HG02885 (cell line): ENCODE results near the gene CDK10.

ENCODE experiments used
- ATAC-seq: cut with Tn5 transposase; IDR thresholded peaks from one replicate; pipeline ENCODE4 v1.9.1; 2021; ENCODE audit warnings: mild to moderate bottlenecking; ENCODE audit not compliant: unreplicated experiment, poor library complexity

CDK10 gene

DNA sequence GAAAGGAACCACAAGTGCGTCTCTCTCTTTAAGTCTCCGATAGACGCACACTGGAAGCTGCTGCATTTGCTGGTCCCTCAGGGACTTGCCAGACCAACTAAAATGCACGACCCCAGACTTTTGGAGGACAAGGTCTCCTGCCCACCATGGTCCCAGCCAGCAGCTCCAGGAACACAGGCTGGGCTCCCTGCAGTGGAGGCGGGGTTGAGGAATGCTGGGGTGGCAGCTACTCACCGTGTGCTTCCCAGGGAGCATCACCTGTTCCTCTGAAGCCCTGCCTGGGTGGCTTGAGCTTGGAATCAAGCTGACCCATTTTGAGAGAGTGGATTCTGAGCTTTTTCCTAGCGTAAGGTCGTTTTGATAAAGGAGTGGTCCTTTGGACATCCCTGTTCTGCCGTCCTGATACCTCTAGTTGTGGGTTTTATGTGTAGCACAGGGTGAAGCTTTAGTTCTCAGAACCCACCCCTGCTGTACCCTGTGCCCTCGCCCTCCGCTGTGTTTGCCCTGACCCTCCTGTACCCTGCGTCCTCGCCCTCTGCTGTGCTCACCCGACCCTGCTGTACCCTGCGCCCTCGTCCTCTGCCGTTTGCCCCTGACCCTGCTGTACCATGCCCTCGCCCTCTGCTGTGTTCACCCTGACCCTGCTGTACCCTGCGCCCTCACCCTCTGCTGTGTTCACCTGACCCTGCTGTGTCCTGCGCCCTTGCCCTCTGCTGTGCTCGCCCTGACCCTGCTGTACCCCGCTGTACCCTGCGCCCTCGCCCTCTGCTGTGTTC, 45.8 kb downstream of the CDK10 start:
- ATAC-seq = no peak

DNA sequence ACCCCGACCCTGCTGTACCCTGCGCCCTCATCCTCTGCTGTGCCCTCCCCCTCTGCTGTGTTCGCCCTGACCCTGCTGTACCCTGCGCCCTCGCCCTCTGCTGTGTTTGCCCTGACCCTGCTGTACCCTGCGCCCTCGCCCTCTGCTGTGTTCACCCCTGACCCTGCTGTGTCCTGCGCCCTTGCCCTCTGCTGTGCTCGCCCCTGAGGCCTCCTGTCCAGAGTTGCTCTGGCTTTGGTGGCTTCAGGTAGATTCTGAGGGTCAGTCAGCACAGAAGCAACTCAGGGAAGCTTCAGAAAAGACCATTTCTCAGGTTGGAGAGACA, 46.4 kb downstream of the CDK10 start:
- ATAC-seq = no peak

DNA sequence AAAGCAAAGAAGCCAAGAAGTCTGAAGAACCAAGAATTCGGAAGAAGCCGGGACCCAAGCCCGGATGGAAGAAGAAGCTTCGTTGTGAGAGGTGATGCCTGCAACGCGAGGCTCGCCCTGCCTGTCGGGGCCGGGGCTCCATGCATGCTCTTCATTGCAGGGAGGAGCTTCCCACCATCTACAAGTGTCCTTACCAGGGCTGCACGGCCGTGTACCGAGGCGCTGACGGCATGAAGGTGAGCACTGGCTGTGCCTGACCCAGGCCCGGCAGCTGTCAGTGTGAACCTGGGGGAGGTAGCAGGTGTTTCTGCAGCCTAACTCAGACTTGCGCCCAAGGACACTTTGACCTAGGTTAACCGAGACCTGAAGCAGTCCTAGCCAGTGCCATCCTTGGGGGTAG, 46.8 kb downstream of the CDK10 start:
- ATAC-seq = no peak

DNA sequence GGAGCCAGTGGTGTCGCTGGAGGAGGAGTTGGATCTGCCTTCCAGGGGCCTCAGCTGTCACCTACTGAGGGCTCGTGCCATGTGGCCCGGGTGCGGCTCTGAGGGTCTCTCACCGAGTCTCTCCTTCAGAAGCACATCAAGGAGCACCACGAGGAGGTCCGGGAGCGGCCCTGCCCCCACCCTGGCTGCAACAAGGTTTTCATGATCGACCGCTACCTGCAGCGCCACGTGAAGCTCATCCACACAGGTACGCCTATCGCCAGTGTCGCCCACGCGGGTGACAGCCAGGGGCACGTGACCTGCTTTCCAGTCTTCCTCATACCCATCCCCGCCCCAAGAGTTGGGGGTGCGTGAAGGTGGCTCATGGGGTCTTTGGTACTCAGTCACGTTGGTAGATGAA, 47.3 kb downstream of the CDK10 start:
- ATAC-seq = no peak

DNA sequence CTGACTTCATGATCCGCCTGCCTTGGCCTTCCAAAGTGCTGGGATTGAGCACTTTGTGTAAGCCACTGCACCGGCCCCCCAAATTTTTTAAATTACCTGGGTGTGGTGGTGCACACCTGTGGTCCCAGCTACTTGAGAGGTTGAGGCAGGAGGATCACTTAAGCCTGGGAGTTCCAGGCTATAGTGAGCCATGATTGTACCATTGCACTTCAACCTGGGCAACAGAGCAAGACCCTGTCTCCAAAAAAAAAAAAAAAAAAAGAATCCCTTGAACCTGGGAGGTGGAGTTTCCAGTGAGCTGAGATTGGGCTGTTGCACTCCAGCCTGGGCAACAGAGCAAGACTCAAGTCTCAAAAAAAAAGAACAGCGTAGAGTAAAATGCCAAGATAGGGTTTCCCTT, 50.1 kb downstream of the CDK10 start:
- ATAC-seq = no peak

DNA sequence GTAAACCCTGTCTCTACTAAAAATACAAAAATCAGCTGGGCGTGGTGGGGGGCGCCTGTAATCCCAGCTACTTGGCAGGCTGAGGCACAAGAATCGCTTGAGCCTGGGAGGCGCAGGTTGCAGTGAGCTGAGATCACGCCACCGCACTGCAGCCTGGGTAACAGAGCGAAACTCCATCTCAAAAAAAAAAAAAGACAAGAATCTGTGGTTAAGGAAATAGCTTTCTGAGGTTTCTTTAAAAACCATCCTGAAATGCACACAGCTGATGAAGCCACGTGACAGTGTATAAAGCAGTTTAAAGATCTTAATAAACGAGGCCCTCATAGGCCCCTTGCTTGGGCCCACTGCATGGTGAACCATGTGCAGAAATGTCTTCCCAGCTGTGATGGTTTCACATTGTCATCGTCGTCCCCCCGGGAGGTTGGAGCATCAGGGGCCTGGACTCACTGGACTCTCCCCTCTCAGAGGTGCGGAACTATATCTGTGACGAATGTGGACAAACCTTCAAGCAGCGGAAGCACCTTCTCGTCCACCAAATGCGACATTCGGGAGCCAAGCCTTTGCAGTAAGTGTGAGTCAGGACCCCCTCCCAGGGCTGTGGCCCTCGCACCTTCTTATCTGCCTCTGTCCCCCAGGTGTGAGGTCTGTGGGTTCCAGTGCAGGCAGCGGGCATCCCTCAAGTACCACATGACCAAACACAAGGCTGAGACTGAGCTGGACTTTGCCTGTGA, 51.0 kb downstream of the CDK10 start:
- no peak for ATAC-seq

DNA sequence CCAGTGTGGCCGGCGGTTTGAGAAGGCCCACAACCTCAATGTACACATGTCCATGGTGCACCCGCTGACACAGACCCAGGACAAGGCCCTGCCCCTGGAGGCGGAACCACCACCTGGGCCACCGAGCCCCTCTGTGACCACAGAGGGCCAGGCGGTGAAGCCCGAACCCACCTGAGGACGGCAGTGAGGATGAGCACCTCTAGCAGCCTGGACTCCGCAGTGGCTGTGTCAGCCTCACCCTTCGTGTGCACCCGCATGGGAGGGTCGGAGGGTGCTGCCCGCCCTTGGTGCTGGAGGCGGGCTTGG, 51.5 kb downstream of the CDK10 start:
- ATAC-seq = no peak

DNA sequence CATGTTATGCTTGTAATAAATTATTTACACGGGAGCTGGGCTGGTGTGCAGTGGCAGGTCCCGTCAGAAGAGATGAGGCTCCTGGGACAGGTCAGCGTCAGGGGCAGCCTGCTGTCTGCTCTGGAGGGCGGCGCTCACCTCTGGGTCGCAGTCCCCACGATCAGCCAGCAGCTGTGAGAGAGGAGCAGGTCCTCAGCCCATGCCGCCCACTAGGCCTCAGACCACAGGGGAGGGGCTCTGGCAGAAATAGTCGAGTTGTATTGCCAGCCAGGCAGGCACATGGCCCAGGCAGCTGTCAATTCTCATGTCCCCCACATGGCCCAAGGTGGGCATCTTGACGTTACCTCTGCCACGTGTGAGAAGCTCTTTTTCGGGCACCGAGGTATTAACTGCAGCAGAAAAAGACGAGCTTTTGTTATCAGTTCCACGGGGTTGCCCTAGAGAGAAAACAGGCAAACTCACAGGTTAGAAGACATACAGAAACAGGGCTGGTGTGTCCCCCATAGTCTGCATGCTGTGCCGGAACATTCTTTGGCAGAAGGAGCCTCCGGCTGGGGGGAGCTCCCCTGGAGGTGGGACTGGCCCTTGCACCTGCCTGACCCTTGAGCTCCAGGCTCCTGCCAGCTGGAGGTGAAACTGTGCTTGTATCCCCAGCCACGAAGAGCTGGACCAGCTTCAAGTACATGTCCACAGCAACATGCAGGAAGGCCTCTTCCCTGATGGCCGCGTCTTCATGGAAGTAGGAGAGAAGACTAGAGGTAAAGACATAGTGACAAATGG, 52.2 kb downstream of the CDK10 start:
- no peak for ATAC-seq

DNA sequence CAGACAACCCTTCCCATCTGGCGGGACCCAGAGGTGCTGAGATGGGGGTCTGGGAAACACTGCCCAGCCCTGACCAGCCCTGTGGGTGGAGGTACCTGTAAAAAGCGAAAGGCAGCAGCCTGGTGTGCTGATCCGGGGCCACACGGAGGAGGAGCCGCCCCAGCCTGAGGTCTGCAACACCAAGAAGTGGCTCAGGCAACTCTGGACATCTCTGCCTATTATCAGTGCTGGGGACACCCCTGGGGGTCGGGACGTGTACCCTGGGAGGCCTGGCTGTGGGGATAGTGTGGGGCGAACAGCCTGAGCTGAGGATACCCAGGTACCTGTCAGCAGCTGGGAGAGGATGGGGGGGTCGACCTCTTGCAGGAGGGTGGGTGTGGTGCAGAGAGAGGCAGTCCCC, 52.9 kb downstream of the CDK10 start:
- ATAC-seq = no peak

DNA sequence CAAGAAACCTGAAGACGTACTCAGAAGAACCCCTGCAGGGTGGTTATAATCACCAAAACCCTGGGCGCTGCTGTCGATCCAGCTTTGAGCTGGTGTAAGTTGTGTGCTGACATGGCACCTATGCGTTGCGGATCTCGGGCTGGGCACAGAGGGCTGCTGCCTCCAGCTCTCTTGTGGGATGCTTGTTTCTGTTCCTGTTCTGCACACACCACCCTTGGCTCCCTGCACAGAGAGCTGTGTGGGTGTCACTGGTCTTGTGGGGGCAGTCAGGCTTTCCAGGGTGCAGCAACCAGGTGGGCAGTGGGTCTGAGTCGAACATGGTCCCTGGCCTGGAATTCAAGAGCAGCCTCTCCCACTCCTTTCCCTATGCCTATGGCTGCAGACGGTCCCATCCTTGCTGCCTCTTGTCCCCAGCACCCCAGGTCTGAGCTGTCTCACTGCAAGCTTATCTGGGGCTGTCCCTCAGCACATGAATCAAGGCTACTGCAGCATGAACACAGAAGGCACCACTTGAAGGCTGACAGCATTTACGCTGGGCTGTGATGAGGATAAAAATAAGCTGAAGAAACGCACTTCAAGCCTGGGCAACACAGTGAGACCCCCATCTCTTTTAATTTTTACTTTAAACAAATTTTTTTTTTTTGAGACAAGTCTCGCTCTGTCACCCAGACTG, 55.0 kb downstream of the CDK10 start:
- ATAC-seq = no peak

DNA sequence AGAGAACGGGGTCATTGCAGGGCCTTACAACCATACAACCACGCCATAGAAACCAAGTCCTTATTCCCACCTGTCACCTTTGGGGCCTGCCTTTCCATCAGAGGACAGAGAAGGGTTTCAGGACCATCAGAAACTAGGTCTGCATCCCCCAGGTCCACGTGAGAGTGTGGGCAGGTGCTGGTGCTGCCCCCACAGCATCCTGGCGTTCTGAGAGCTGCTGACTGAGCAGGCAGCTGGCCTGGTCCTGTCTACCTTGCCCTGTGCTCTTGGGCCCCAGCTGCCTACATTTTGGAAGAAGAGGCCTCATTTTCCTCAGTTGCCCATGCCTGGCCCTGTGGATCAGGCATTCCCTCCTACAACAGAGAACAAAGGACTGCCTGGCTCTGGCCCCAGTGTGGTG, 56.5 kb downstream of the CDK10 start:
- no peak for ATAC-seq

DNA sequence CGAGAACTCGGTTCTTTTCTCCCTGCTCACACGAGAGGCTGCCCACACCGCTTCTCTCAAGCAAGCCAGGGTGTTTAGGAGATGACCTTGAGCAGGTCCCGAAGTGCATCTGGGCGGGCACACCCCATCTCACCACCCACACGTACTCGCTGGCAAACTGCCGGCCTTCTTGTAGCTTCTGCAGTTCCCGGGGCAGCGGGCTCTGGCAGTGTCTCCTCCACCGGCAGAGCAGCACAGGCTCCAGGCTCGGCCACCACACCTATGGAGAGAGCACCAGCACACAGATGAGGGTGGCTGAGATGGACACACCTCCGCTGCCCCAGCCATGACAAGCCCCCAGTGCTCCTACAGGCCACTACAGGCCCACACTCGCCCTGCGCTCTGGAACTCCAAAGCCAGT, 58.3 kb downstream of the CDK10 start:
- ATAC-seq = no peak
